Stimulated activated memory B cell treated with anti-CD40 and anti-IgM and Interleukin-4, amounts not matched to agents 10 μg/mL and 1 μg/mL and 100 μg/mL, for 72 hours (primary cell): ENCODE measurements around the gene SCN8A.

Experiments used
- ATAC-seq: fragments of 150-1000 bp; cut with Tn5 transposase; 2 replicates; pipeline ENCODE4 v1.10.0; 2021
- H3K27ac Mint-ChIP-seq: one replicate; pipeline ENCODE4 v1.8.0; 2022; ENCODE audit warnings: mild to moderate bottlenecking, mixed read lengths
- H3K27me3 Mint-ChIP-seq: one replicate; pipeline ENCODE4 v1.8.0; 2022; ENCODE audit warnings: mixed read lengths
- H3K36me3 Mint-ChIP-seq: one replicate; pipeline ENCODE4 v1.8.0; 2022; ENCODE audit warnings: mixed read lengths
- H3K4me1 Mint-ChIP-seq: one replicate; pipeline ENCODE4 v1.8.0; 2022; ENCODE audit warnings: mixed read lengths
- H3K4me3 Mint-ChIP-seq: one replicate; pipeline ENCODE4 v1.8.0; 2022; ENCODE audit warnings: mild to moderate bottlenecking, moderate library complexity, mixed read lengths
- H3K9me3 Mint-ChIP-seq: one replicate; pipeline ENCODE4 v1.8.0; 2022; ENCODE audit warnings: mixed read lengths

SCN8A gene

GRCh38 chr12:51675071-51675803 is 84.2 kb downstream of the SCN8A start:
- Mint-ChIP-seq H3K27me3 (no peaks in the 10 kb centered on the region), H3K4me1 (no peaks in the 10 kb centered on the region), H3K4me3 (no peak overlapping the region), H3K9me3 (no peaks in the 10 kb centered on the region), H3K36me3 (no peaks in the 10 kb centered on the region), H3K27ac (no peak overlapping the region)
- ATAC-seq, result no peak

- Mint-ChIP-seq H3K4me1 (no peaks in the 10 kb centered on the region), H3K36me3 (no peaks in the 10 kb centered on the region), H3K9me3 (no peaks in the 10 kb centered on the region), H3K27ac (no peak overlapping the region), H3K27me3 (peaks cover 8% of the 10 kb centered on the region), H3K4me3 (no peak overlapping the region)
- ATAC-seq, result no peak
Observed at GRCh38 chr12:51676875-51677274, 85.8 kb downstream of the SCN8A start.

- no peaks in the 10 kb centered on the region for H3K36me3 Mint-ChIP-seq
- H3K4me3 Mint-ChIP-seq, result no peak overlapping the region
- H3K27me3 Mint-ChIP-seq, result peaks cover 9% of the 10 kb centered on the region
- ATAC-seq, result no peak
- H3K4me1 Mint-ChIP-seq, result no peaks in the 10 kb centered on the region
- no peaks in the 10 kb centered on the region for H3K9me3 Mint-ChIP-seq
- H3K27ac Mint-ChIP-seq, result no peak overlapping the region
Observed at GRCh38 chr12:51677284-51677968, 86.4 kb downstream of the SCN8A start.

- ATAC-seq, result no peak
- H3K9me3 Mint-ChIP-seq, result no peaks in the 10 kb centered on the region
- H3K27me3 Mint-ChIP-seq, result peaks cover 9% of the 10 kb centered on the region
- no peaks in the 10 kb centered on the region for H3K4me1 Mint-ChIP-seq
- no peaks in the 10 kb centered on the region for H3K36me3 Mint-ChIP-seq
- H3K27ac Mint-ChIP-seq, result no peak overlapping the region
- no peak overlapping the region for H3K4me3 Mint-ChIP-seq
Observed at GRCh38 chr12:51678086-51678724, 87.2 kb downstream of the SCN8A start.

- no peak for ATAC-seq
Observed at GRCh38 chr12:51682981-51683380, 91.9 kb downstream of the SCN8A start.

GRCh38 chr12:51683763-51684357 is 92.8 kb downstream of the SCN8A start:
- ATAC-seq, result no peak
- H3K9me3 Mint-ChIP-seq, result no peaks in the 10 kb centered on the region
- no peaks in the 10 kb centered on the region for H3K4me1 Mint-ChIP-seq
- H3K36me3 Mint-ChIP-seq, result no peaks in the 10 kb centered on the region
- no peak overlapping the region for H3K4me3 Mint-ChIP-seq
- H3K27me3 Mint-ChIP-seq, result peaks cover 9% of the 10 kb centered on the region
- H3K27ac Mint-ChIP-seq, result no peak overlapping the region

More at GRCh38 chr12:51682981-51683380, 91.9 kb downstream of the SCN8A start:
- Mint-ChIP-seq H3K4me1 (no peaks in the 10 kb centered on the region), H3K4me3 (no peak overlapping the region), H3K36me3 (no peaks in the 10 kb centered on the region), H3K27ac (no peak overlapping the region), H3K9me3 (no peaks in the 10 kb centered on the region), H3K27me3 (peaks cover 9% of the 10 kb centered on the region)

GRCh38 chr12:51686727-51687126 is 95.7 kb downstream of the SCN8A start:
- peaks cover 3% of the 10 kb centered on the region for H3K27me3 Mint-ChIP-seq
- no peaks in the 10 kb centered on the region for H3K4me1 Mint-ChIP-seq
- H3K9me3 Mint-ChIP-seq, result no peaks in the 10 kb centered on the region
- H3K36me3 Mint-ChIP-seq, result no peaks in the 10 kb centered on the region
- ATAC-seq, result no peak
- no peak overlapping the region for H3K27ac Mint-ChIP-seq
- no peak overlapping the region for H3K4me3 Mint-ChIP-seq

GRCh38 chr12:51687177-51687576 is 96.1 kb downstream of the SCN8A start:
- Mint-ChIP-seq H3K4me1 (no peaks in the 10 kb centered on the region), H3K9me3 (no peaks in the 10 kb centered on the region), H3K27me3 (no peaks in the 10 kb centered on the region), H3K4me3 (no peak overlapping the region), H3K27ac (no peak overlapping the region), H3K36me3 (no peaks in the 10 kb centered on the region)
- ATAC-seq, result no peak

GRCh38 chr12:51687614-51688013 is 96.6 kb downstream of the SCN8A start:
- Mint-ChIP-seq H3K4me1 (no peaks in the 10 kb centered on the region), H3K27ac (no peak overlapping the region), H3K9me3 (no peaks in the 10 kb centered on the region), H3K4me3 (no peak overlapping the region), H3K36me3 (no peaks in the 10 kb centered on the region), H3K27me3 (no peaks in the 10 kb centered on the region)
- no peak for ATAC-seq

GRCh38 chr12:51689983-51690382 is 99.0 kb downstream of the SCN8A start:
- no peak overlapping the region for H3K4me3 Mint-ChIP-seq
- peaks cover 5% of the 10 kb centered on the region for H3K27me3 Mint-ChIP-seq
- H3K4me1 Mint-ChIP-seq, result no peaks in the 10 kb centered on the region
- no peaks in the 10 kb centered on the region for H3K9me3 Mint-ChIP-seq
- H3K27ac Mint-ChIP-seq, result no peak overlapping the region
- no peak for ATAC-seq
- H3K36me3 Mint-ChIP-seq, result no peaks in the 10 kb centered on the region

- no peaks in the 10 kb centered on the region for H3K36me3 Mint-ChIP-seq
- ATAC-seq, result no peak
Observed at GRCh38 chr12:51692016-51692415, 101.0 kb downstream of the SCN8A start.

GRCh38 chr12:51693569-51693968 is 102.5 kb downstream of the SCN8A start:
- Mint-ChIP-seq H3K4me1 (no peaks in the 10 kb centered on the region), H3K27ac (no peak overlapping the region), H3K36me3 (no peaks in the 10 kb centered on the region), H3K27me3 (peaks cover 9% of the 10 kb centered on the region), H3K4me3 (no peak overlapping the region), H3K9me3 (no peaks in the 10 kb centered on the region)
- ATAC-seq, result no peak

More at GRCh38 chr12:51692016-51692415, 101.0 kb downstream of the SCN8A start:
- H3K27me3 Mint-ChIP-seq, result peaks cover 9% of the 10 kb centered on the region
- no peaks in the 10 kb centered on the region for H3K4me1 Mint-ChIP-seq
- H3K9me3 Mint-ChIP-seq, result no peaks in the 10 kb centered on the region
- no peak overlapping the region for H3K27ac Mint-ChIP-seq
- no peak overlapping the region for H3K4me3 Mint-ChIP-seq

- no peak overlapping the region for H3K4me3 Mint-ChIP-seq
- H3K9me3 Mint-ChIP-seq, result no peaks in the 10 kb centered on the region
- ATAC-seq, result no peak
- peaks cover 12% of the 10 kb centered on the region for H3K27me3 Mint-ChIP-seq
- no peaks in the 10 kb centered on the region for H3K36me3 Mint-ChIP-seq
- no peaks in the 10 kb centered on the region for H3K4me1 Mint-ChIP-seq
- H3K27ac Mint-ChIP-seq, result no peak overlapping the region
Observed at GRCh38 chr12:51694146-51694545, 103.1 kb downstream of the SCN8A start.

- Mint-ChIP-seq H3K4me3 (no peak overlapping the region), H3K4me1 (no peaks in the 10 kb centered on the region), H3K27ac (no peak overlapping the region), H3K9me3 (no peaks in the 10 kb centered on the region), H3K36me3 (no peaks in the 10 kb centered on the region), H3K27me3 (peaks cover 18% of the 10 kb centered on the region)
- ATAC-seq, result no peak
Observed at GRCh38 chr12:51695241-51696010, 104.4 kb downstream of the SCN8A start.

GRCh38 chr12:51699219-51699618 is 108.2 kb downstream of the SCN8A start:
- no peaks in the 10 kb centered on the region for H3K9me3 Mint-ChIP-seq
- no peaks in the 10 kb centered on the region for H3K36me3 Mint-ChIP-seq
- ATAC-seq, result no peak
- no peak overlapping the region for H3K27ac Mint-ChIP-seq
- no peak overlapping the region for H3K4me3 Mint-ChIP-seq
- H3K4me1 Mint-ChIP-seq, result no peaks in the 10 kb centered on the region
- peaks cover 18% of the 10 kb centered on the region for H3K27me3 Mint-ChIP-seq
